Measurements from ENCODE around the gene LARP4B. TPM values are rescaled to one million over a fixed set of nuclear protein-coding genes. Genes with fewer than 3 reads are reported as not detected.
A peak's percentile ranks its signal among the peaks of the same experiment; 100 is the strongest.

The LARP4B gene
- total and polyA plus RNA-seq, 2 of the 13 experiments (the other 11 are each of a cell fraction or from before 2014, with no cell fraction given): 19.5 to 30.2 TPM

GRCh38 chr10:970311-971149 lies 39.0 kb upstream of the LARP4B start (continued):
- TF ChIP-seq TARDBP (CRISPR knock-in tag; IDR thresholded peaks at IDR 0.05) (0 out of 2 replicates have a peak, but pooled peaks have one; percentile 17), MTF1 (CRISPR knock-in tag; IDR thresholded peaks at IDR 0.05) (no peak), ZSCAN5A (CRISPR knock-in tag; IDR thresholded peaks at IDR 0.05; ENCODE audit: borderline replicate concordance) (no peak), ZNF34 (CRISPR knock-in tag; IDR thresholded peaks at IDR 0.05; ENCODE audit: borderline replicate concordance) (no peak), CCDC6 (CRISPR knock-in tag; IDR thresholded peaks at IDR 0.05) (peak; percentile 56; the same call in 1 of the 2 replicates), ZNF607 (CRISPR knock-in tag; IDR thresholded peaks at IDR 0.05; ENCODE audit: borderline replicate concordance) (0 out of 2 replicates have a peak, but pooled peaks have one; percentile 36), NR2F1 (CRISPR knock-in tag; IDR thresholded peaks at IDR 0.05) (peak; percentile 37 to 69; a peak in 3 of 4 replicates), FOXA1 (IDR thresholded peaks at IDR 0.05) (peak; percentile 53; the same call in 1 of the 2 replicates), FOXA1 (CRISPR knock-in tag; IDR thresholded peaks at IDR 0.05) (peak; percentile 72; the same call in 1 of the 2 replicates), NFYC (CRISPR knock-in tag; IDR thresholded peaks at IDR 0.05) (no peak; the same call in 1 of the 2 replicates), SP4 (CRISPR knock-in tag; IDR thresholded peaks at IDR 0.05) (no peak), NR2C2 (CRISPR knock-in tag; IDR thresholded peaks at IDR 0.05; ENCODE audit: borderline replicate concordance) (no peak), HIVEP1 (CRISPR knock-in tag; IDR thresholded peaks at IDR 0.05) (no peak), CEBPB (IDR thresholded peaks at IDR 0.05; ENCODE audit: borderline replicate concordance, low read depth, low read length) (peak; percentile 66; the same call in 1 of the 2 replicates), ZNF552 (CRISPR knock-in tag; IDR thresholded peaks at IDR 0.05; ENCODE audit: borderline replicate concordance) (no peak), ISL2 (CRISPR knock-in tag; IDR thresholded peaks at IDR 0.05) (peak; percentile 93), ZNF382 (CRISPR knock-in tag; IDR thresholded peaks at IDR 0.05; ENCODE audit: borderline replicate concordance) (no peak), ELF3 (CRISPR knock-in tag; IDR thresholded peaks at IDR 0.05) (0 out of 2 replicates have a peak, but pooled peaks have one; percentile 40), HBP1 (CRISPR knock-in tag; IDR thresholded peaks at IDR 0.05; ENCODE audit: low read depth) (no peak), RBM22 (optimal IDR thresholded peaks at IDR 0.05; ENCODE audit: low read length) (no peak), GMEB1 (CRISPR knock-in tag; IDR thresholded peaks at IDR 0.05; ENCODE audit: borderline replicate concordance) (no peak), MEIS1 (CRISPR knock-in tag; IDR thresholded peaks at IDR 0.05; ENCODE audit: borderline replicate concordance) (peak; percentile 76; the same call in 1 of the 2 replicates), ZMYM2 (CRISPR knock-in tag; IDR thresholded peaks at IDR 0.05) (no peak), TIGD3 (CRISPR knock-in tag; IDR thresholded peaks at IDR 0.05; ENCODE audit: borderline replicate concordance) (no peak)
